Subcutaneous adipose tissue (tissue), 4 donors: ENCODE results near the gene PPP2R2D. TPM values are rescaled to one million over a fixed set of nuclear protein-coding genes. Genes with fewer than 3 reads are reported as not detected.

Experiments
- CTCF ChIP-seq: fragments of 450-650 bp; IDR thresholded peaks from one replicate; pipeline ENCODE4 v1.5.1; 2016; ENCODE audit warnings: low read depth, mild to moderate bottlenecking, control low read depth, antibody characterized with exemption, moderate library complexity
- total RNA-seq, 4 donors: library from RNA; depleted of rRNA; stranded (reverse); fragments of >200 nt; gene quantifications; one replicate each; pipeline ENCODE4 v1.1.0, GENCODE V29; 2016

PPP2R2D gene
- total RNA-seq, 4 donors from 2014 or later, result 27.5 to 41.4 (median 29.5) TPM

- TF ChIP-seq CTCF, result no peak
Measured at GRCh38 chr10:131876017-131876416, 24.8 kb upstream of the PPP2R2D start.

GRCh38 chr10:131876508-131876907, 24.3 kb upstream of the PPP2R2D start:
- TF ChIP-seq CTCF, result no peak

DNA sequence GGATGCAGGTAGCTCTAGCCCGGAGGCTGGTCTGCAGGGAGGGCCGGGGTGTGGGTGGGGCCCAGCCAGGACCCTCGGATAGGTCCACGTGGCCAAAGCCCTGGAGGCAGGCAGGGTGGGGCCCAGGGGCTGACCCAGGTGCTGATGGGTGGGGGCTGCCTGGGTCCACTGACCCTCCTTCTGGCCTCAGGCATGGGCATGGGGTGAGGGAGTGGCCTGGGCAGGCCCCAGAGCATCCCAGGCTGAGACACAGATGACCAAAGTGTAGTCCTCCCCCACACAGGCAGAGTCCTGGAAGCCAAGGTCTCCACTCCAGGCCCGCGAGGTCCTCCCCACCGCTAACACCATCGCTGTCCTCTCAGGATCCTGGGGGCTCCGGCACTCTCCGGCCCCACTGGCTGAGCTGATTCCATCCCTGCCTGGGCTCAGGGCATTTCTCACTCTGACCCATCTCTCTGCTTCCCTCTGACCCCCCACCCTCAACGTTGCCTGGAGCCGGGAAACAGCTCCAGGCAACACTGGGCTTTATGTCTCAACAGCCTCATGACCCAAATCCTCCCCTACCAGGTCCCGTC, 20.7 kb upstream of the PPP2R2D start:
- no peak for TF ChIP-seq CTCF

DNA sequence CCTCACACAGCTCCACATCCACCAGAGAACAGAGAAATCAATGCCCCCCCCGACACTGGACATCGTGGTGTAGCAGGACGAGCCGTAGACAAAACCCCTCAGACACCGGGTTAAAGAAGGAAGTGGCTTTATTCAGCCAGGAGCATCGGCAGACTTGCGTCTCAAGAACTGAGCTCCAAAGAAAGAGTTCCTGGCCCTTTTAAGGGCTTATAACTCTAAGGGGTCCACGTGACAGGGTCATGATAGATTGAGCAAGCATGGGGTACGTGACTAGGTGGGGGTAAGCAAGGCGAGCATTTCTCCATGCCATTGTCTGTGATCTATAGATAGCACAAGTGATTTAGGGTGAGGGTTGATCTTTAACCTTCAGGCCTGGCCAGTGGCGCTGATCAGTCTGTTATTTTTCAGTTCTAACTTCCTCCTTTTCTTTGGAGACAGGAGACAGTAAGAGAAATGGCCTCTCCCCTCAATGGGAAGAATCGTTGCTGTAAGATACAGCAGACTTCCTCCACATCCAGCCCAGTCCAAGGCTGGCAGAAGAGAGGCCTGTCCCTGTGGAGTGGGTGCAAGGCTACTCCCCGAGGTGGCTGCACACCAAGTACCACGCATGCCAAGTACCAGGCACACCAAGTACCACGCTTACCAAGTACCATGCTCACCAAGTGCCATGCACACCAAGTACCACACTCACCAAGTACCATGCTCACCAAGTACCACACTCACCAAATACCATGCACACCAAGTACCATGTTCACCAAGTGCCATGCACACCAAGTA, 19.5 kb upstream of the PPP2R2D start:
- no peak for TF ChIP-seq CTCF

- TF ChIP-seq CTCF, result no peak
Measured at GRCh38 chr10:131882151-131882550, 18.7 kb upstream of the PPP2R2D start.

DNA sequence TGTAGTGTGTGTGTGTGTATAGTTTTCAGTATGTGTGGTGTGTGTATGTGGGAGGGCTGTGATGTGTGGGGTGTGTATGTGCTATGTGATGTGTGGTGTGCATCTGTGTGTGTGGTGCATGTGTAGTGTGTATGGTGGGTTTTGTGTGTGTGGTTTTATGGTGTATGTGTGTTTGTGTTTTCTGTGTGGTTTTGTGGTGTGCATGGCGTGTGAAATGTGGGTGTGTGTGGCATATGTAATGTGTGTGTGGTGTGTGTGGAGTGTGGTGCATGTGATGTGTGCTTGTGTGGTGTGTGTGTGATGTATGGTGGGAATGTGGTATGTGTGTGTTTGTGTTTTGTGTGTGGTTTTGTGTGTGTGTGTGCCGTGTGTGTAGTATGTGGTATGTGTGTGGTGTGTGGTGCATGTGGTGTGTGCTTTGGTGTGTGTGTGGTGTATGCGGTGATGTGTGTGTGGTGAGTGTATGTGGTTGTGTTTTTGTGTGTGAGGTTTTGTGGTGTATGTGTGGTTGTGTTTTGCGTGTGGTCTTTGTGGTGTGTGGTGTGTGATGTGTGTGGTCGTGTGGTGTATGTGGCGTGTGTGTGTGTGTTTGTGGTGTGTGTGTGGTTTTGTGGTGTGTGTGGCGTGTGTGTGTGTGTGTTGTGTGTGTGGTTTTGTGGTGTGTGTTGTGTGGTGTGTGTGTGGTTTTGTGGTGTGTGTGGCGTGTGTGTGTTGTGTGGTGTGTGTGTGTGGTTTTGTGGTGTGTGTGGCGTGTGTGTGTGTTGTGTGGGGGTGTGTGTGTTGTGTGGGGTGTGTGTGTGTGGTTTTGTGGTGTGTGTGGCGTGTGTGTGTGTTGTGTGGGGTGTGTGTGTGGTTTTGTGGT, 18.0 kb upstream of the PPP2R2D start:
- TF ChIP-seq CTCF, result no peak
